Karpas-422 (cell line): ENCODE data around the gene TMEM183A. TPM values are rescaled to one million over a fixed set of nuclear protein-coding genes. Genes with fewer than 3 reads are reported as not detected.
"Not testable (repeated sequence)": the region's sequence is repeated elsewhere in the genome, so short reads cannot be mapped to it uniquely, and the experiment has no call there.

Source experiments
- DNase-seq: peaks from one replicate; pipeline ENCODE4 v3.0.0-alpha.2; 2015
- H2AFZ ChIP-seq: fragments of 200-600 bp; sonication (generic); 2 replicates; pipeline ENCODE4 v1.6.1; 2014; ENCODE audit warnings: antibody characterized with exemption, low read length, mixed read lengths
- H3K27ac ChIP-seq: fragments of 200-600 bp; sonication (generic); 2 replicates; pipeline ENCODE4 v1.5.1; 2014; ENCODE audit warnings: mild to moderate bottlenecking, low read length, moderate library complexity
- H3K27me3 ChIP-seq: fragments of 200-600 bp; sonication (generic); 2 replicates; pipeline ENCODE4 v1.6.1; 2014; ENCODE audit warnings: low read length, mixed read lengths
- H3K36me3 ChIP-seq: fragments of 200-600 bp; sonication (generic); 2 replicates; pipeline ENCODE4 v1.6.1; 2014; ENCODE audit warnings: low read length, mixed read lengths; ENCODE audit not compliant: insufficient read depth
- H3K4me1 ChIP-seq: fragments of 200-600 bp; sonication (generic); 2 replicates; pipeline ENCODE4 v1.6.1; 2014; ENCODE audit warnings: mild to moderate bottlenecking, low read length, mixed read lengths
- H3K4me2 ChIP-seq: fragments of 200-600 bp; sonication (generic); 2 replicates; pipeline ENCODE4 v1.6.1; 2014; ENCODE audit warnings: low read length, low read depth, mild to moderate bottlenecking; ENCODE audit not compliant: poor library complexity, severe bottlenecking
- H3K4me3 ChIP-seq: fragments of 200-600 bp; sonication (generic); 2 replicates; pipeline ENCODE4 v1.5.1; 2014; ENCODE audit warnings: mild to moderate bottlenecking, antibody characterized with exemption, low read length, mixed read lengths
- H3K79me2 ChIP-seq: fragments of 200-600 bp; sonication (generic); 2 replicates; pipeline ENCODE4 v1.6.1; 2014; ENCODE audit warnings: mild to moderate bottlenecking, low read length, mixed read lengths
- H3K9ac ChIP-seq: fragments of 200-600 bp; sonication (generic); 2 replicates; pipeline ENCODE4 v1.6.0; 2014; ENCODE audit warnings: low read length
- H3K9me2 ChIP-seq: fragments of 200-600 bp; sonication (generic), shearing (Covaris generic); replicated peaks from 2 replicates; pipeline ENCODE4 v1.6.0; 2014; ENCODE audit warnings: mild to moderate bottlenecking, low read length, moderate library complexity; ENCODE audit not compliant: insufficient read depth
- H3K9me3 ChIP-seq: fragments of 300-700, 200-600 bp; sonication (generic); 2 replicates; pipeline ENCODE4 v1.6.1; 2014; ENCODE audit warnings: low read length, mixed read lengths
- H4K20me1 ChIP-seq: fragments of 200-600 bp; sonication (generic); 2 replicates; pipeline ENCODE4 v1.6.1; 2014; ENCODE audit warnings: mild to moderate bottlenecking, antibody characterized with exemption, low read length, low read depth; ENCODE audit not compliant: insufficient read depth
- total RNA-seq: library from RNA; depleted of rRNA; stranded (reverse); fragments of >200 nt; shearing (Covaris generic); gene quantifications from 2 replicates; pipeline ENCODE4 v1.2.3, GENCODE V29; 2014; ENCODE audit warnings: low replicate concordance

Gene TMEM183A
- total RNA-seq, 1 experiment from 2014 or later, result 81.0 TPM

DNA sequence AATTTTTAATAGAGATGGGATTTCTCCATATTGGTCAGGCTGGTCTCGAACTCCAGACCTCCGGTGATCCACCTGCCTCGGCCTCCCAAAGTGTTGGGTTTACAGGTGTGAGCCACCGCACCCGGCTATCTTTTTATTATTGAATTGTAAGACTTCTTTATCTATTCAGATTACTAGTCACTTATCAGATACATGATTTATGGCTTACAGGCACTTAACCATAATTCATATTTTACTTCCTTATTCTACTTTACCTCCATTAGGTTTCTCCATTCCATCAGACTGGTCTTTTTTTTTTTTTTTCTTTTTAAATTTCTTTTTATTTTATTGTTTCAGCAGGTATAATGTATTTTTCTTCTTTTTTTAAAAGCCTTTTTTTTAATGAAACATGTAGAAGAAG, 4.4 kb downstream of the TMEM183A start:
- Histone ChIP-seq H2AFZ (no peak overlapping the region), H3K9me2 (no peaks in the 10 kb centered on the region), H3K9ac (no peak overlapping the region), H3K36me3 (peaks cover 54% of the 10 kb centered on the region), H3K79me2 (peaks cover 70% of the 10 kb centered on the region), H3K27me3 (no peaks in the 10 kb centered on the region), H3K4me2 (no peak overlapping the region), H3K4me1 (peaks cover 26% of the 10 kb centered on the region), H3K27ac (no peak overlapping the region), H3K4me3 (no peak overlapping the region), H3K9me3 (no peaks in the 10 kb centered on the region), H4K20me1 (0 out of 2 replicates have a peak, but pooled peaks cover 5% of the 10 kb centered on the region)
- no peak for DNase-seq

DNA sequence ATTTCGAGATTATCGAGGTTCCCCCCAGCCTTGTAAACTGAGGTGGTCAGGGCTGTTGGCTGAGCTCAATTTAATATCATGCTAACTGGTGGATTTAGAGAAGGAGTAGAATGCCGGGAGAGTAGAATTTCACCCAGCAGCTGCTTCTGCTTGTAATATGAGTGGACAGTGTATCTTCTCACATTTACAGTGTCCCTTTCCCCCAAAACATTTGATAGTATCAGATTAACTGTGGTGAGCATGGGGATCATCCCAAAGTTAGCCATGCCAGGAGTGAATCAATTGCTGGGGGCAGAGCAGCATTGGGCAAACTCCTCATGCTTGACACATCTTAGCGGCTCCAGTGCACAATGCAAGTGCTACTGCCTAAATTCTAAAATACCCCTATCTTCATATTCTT, 9.9 kb downstream of the TMEM183A start:
- Histone ChIP-seq H3K9me3 (no peaks in the 10 kb centered on the region), H3K4me1 (no peaks in the 10 kb centered on the region), H3K9me2 (no peaks in the 10 kb centered on the region), H4K20me1 (0 out of 2 replicates have a peak, but pooled peaks cover 3% of the 10 kb centered on the region), H3K4me3 (no peak overlapping the region), H2AFZ (no peak overlapping the region), H3K27me3 (no peaks in the 10 kb centered on the region), H3K36me3 (peaks cover 71% of the 10 kb centered on the region), H3K79me2 (peaks cover 25% of the 10 kb centered on the region), H3K9ac (no peak overlapping the region), H3K4me2 (no peak overlapping the region), H3K27ac (no peak overlapping the region)
- no peak for DNase-seq

DNA sequence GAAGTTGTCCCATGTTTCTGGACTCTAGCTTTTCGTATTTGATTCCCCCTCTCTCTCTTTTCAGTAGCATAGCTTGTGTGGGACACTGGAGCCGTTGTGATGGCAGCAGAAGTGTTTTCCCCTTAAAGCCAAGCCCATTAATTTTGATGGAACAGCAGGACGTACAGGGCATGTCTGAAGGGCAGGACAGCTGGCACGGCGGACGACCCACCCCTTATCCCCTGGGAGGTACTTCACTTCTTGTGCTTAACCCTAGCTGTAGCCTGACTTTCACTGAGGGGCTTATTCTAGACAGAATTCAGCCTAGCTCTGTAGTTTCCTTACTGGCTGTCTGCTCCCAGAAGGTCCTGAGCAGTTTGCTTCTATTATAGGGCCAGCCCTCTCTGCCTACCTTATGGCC, 10.5 kb downstream of the TMEM183A start:
- Histone ChIP-seq H3K79me2 (peaks cover 19% of the 10 kb centered on the region), H3K27ac (no peak overlapping the region), H4K20me1 (0 out of 2 replicates have a peak, but pooled peaks cover 3% of the 10 kb centered on the region), H3K36me3 (peaks cover 70% of the 10 kb centered on the region), H3K9me3 (no peaks in the 10 kb centered on the region), H3K9ac (no peak overlapping the region), H2AFZ (no peak overlapping the region), H3K9me2 (no peaks in the 10 kb centered on the region), H3K4me2 (no peak overlapping the region), H3K4me3 (no peak overlapping the region), H3K4me1 (no peaks in the 10 kb centered on the region), H3K27me3 (no peaks in the 10 kb centered on the region)
- no peak for DNase-seq

DNA sequence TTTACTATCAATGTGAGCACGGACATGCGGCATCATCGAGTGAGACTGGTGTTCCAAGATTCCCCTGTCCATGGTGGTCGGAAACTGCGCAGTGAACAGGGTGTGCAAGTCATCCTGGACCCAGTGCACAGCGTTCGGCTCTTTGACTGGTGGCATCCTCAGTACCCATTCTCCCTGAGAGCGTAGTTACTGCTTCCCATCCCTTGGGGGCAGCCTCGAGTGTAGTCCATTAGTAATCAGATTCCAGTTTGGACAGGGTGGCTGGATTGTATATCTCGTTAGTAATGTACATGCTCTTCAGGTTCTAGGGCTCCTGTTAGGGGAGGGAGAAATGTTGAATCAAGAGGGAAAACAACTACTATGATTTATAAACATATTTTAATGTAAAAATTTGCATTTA, 15.7 kb downstream of the TMEM183A start:
- H3K4me3 ChIP-seq, H3K27ac ChIP-seq: not testable (repeated sequence)
- H3K36me3 ChIP-seq, result peaks cover 52% of the 10 kb centered on the region

DNA sequence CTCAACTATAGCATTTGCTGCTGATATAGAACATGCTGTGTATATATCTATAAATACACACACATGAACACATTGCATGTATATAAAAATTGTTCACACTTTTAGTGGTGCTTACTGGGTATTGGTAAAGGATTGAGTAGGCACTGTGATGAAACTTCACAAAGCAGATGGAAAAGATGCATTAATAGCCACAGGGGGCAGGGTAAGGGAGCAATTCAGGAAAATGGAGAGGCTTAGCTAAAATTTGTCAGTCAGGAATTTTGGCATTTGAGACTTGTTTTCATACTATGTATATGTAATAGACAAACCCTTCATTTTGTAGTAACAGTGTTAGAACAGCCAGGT, 18.5 kb downstream of the TMEM183A start:
- DNase-seq, result no peak
- H2AFZ ChIP-seq, result no peak overlapping the region
- no peak overlapping the region for H3K9ac ChIP-seq
- H3K9me3 ChIP-seq, result no peaks in the 10 kb centered on the region
- no peaks in the 10 kb centered on the region for H3K9me2 ChIP-seq
- no peaks in the 10 kb centered on the region for H3K4me1 ChIP-seq
- no peaks in the 10 kb centered on the region for H3K79me2 ChIP-seq
- no peak overlapping the region for H3K4me2 ChIP-seq
- H3K27me3 ChIP-seq, result no peaks in the 10 kb centered on the region
- no peak overlapping the region for H3K27ac ChIP-seq
- H3K36me3 ChIP-seq, result peaks cover 29% of the 10 kb centered on the region; the same call in 1 of the 2 replicates
- 0 out of 2 replicates have a peak, but pooled peaks cover 3% of the 10 kb centered on the region for H4K20me1 ChIP-seq
- no peak overlapping the region for H3K4me3 ChIP-seq

More for the DNA sequence above, 15.7 kb downstream of the TMEM183A start:
- H3K9me2 ChIP-seq, H2AFZ ChIP-seq, H3K27me3 ChIP-seq, H3K4me2 ChIP-seq, H3K9ac ChIP-seq, H3K4me1 ChIP-seq, H3K79me2 ChIP-seq, H3K9me3 ChIP-seq, DNase-seq, H4K20me1 ChIP-seq: not testable (repeated sequence)

DNA sequence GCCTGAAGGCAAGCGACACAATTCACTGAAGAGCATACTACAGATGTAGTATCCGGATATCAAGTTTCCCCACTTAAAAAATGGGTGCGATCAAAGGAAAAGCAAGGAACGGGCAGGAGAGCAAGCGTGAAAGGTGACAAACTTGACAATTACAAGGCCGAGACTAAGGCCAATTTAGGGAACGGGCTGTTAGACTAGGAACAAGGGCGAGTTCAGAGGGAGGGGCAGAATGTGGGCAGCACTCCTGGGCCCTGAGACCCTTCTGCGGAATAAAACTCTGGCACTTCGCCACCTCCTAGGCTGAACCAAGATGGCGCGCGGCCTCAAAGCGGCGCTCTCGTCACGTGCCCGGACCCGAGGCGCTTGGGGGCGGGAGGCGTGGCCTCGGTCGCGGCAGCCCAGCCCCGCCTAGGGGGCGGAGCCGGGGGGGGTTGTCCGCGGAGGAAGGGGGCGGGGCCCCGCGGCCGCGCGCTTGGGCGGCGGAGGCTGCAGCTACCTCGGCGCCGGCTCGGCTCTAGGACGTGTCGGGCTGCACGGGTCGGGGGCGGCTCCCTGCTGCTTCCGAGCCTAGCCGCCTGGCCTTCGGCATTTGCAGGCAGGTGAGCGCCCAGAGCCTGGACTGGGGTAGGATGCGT, 19.0 kb downstream of the TMEM183A start, which contains the start of gene PPFIA4:
TSS of gene PPFIA4 (plus strand) at position 461 of the 635 bp plus-strand sequence. CDS start 12,518 bp downstream, outside the sequence.
- Histone ChIP-seq H3K4me1 (no peaks in the 10 kb centered on the region), H3K79me2 (no peaks in the 10 kb centered on the region), H3K9me2 (no peaks in the 10 kb centered on the region), H3K4me3 (no peak within 1 kb of the TSS), H3K4me2 (no peak within 1 kb of the TSS), H2AFZ (no peak within 1 kb of the TSS), H3K9ac (no peak within 1 kb of the TSS), H3K27ac (no peak within 1 kb of the TSS), H4K20me1 (0 out of 2 replicates have a peak, but pooled peaks cover 3% of the 10 kb centered on the region), H3K27me3 (no peaks in the 10 kb centered on the region), H3K36me3 (peaks cover 26% of the 10 kb centered on the region; the same call in 1 of the 2 replicates), H3K9me3 (no peaks in the 10 kb centered on the region)
- DNase-seq, result no peak

DNA sequence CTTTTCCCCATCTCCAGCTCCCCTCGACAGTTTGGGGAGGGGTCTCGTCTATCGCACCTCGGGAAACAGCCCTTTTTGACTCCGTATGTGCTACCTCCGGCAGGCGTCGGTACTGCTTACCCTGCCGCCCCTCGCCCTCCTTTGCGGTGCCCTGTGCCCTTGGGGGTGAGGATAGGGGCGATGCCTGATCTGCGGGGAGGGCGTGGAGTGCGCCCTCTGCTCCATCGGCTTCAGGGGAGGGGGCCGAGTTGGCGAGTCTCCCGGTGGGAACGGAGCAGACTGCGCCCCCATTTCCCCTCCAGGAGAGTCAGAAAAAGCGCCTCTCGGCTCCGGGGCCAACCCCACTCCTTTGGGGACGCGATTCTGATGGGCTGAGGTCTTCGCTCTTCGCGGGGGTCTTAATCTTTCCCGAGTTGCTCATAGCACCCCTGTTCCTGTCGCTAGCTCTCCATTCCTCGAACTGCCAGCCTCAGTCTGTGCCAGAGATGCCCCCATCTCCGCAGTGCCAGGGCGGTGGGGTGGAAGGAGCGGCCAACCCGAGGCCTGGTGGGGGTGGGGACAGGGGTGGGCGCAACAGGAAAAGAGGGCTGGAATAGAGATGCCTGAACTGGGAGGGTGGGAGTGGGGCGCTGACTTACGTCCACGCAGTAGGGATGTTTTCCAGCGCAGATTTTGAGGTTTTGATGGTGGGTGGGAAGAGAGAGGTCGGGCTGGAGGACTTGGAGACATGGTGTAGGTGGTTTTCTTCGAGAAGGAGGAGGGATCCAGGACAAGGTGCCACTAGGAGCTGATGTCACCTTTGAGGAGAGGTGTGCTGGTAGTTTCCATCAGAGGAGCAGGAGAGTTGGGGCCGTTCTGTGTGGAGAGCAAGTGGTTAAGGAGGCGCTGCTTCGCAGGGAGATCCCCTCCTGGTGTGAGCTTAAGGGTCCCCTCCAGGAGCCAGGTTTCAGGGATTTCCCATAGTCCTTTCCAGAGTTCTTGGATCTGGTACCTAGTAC, 19.8 kb downstream of the TMEM183A start:
- Histone ChIP-seq H3K9me3 (no peaks in the 10 kb centered on the region), H4K20me1 (0 out of 2 replicates have a peak, but pooled peaks cover 3% of the 10 kb centered on the region), H3K36me3 (peaks cover 18% of the 10 kb centered on the region; the same call in 1 of the 2 replicates), H2AFZ (no peak overlapping the region), H3K27ac (no peak overlapping the region), H3K9me2 (no peaks in the 10 kb centered on the region), H3K4me3 (no peak overlapping the region), H3K9ac (no peak overlapping the region), H3K27me3 (no peaks in the 10 kb centered on the region), H3K79me2 (no peaks in the 10 kb centered on the region), H3K4me1 (no peaks in the 10 kb centered on the region), H3K4me2 (no peak overlapping the region)
- DNase-seq, result no peak
